Neutrophil (primary cell): ENCODE data around the gene LAMTOR5.

ENCODE experiments used
- H3K27ac ChIP-seq: fragments of 200-600 bp; sonication (generic); 2 replicates; pipeline ENCODE4 v1.5.1; 2016; ENCODE audit warnings: mild to moderate bottlenecking, moderate library complexity
- H3K27me3 ChIP-seq: fragments of 200-600 bp; sonication (generic); 2 replicates; pipeline ENCODE4 v1.6.0; 2016; ENCODE audit warnings: mild to moderate bottlenecking
- H3K36me3 ChIP-seq: fragments of 200-600 bp; sonication (generic); 2 replicates; pipeline ENCODE4 v1.5.1; 2017
- H3K4me1 ChIP-seq, 2 experiments: fragments of 200-600 bp in 1 of 2; sonication (generic) in 1 of 2; 1 replicate in 1 of 2; 2 replicates in 1 of 2; pipeline versions ENCODE4 v1.5.1 to v1.6.1; 2013 to 2016; ENCODE audit warnings: low read depth in 1 of 2, low read length in 1 of 2, mild to moderate bottlenecking in 1 of 2, moderate library complexity in 1 of 2; ENCODE audit not compliant: control insufficient read depth in 1 of 2, insufficient read depth in 1 of 2
- H3K4me3 ChIP-seq, 2 experiments: fragments of 200-600 bp in 1 of 2; sonication (generic) in 1 of 2; 1 replicate in 1 of 2; 2 replicates in 1 of 2; pipeline ENCODE4 v1.5.1; 2013 to 2016; ENCODE audit warnings: low read depth in 1 of 2, low read length in 1 of 2, mild to moderate bottlenecking in 1 of 2, moderate library complexity in 1 of 2
- H3K9me3 ChIP-seq: fragments of 200-600 bp; sonication (generic); 2 replicates; pipeline ENCODE4 v1.5.1; 2016
- CTCF ChIP-seq: fragments of 200-600 bp; sonication (generic); IDR thresholded peaks from 2 replicates; pipeline ENCODE4 v1.5.1; 2016; ENCODE audit warnings: antibody characterized with exemption

Gene LAMTOR5

GRCh38 chr1:110452330-110452729 is 44.8 kb upstream of the LAMTOR5 start:
- TF ChIP-seq CTCF: no peak
- no peak overlapping the region for H3K27ac ChIP-seq

GRCh38 chr1:110450929-110451328 is 43.4 kb upstream of the LAMTOR5 start, which contains the start of gene PROK1:
PROK1 (plus strand) TSS chr1:110451149; CDS start chr1:110451217, 68 bp downstream.
- no peaks in the 10 kb centered on the region for H3K9me3 ChIP-seq
- H3K27me3 ChIP-seq: peaks cover 26% of the 10 kb centered on the region
- H3K4me1 ChIP-seq: no peaks in the 10 kb centered on the region
- H3K36me3 ChIP-seq: no peaks in the 10 kb centered on the region
- no peak for TF ChIP-seq CTCF
- H3K27ac ChIP-seq: no peak within 1 kb of the TSS
- no peak within 1 kb of the TSS for H3K4me3 ChIP-seq

More at GRCh38 chr1:110452330-110452729, 44.8 kb upstream of the LAMTOR5 start:
- Histone ChIP-seq H3K4me1 (no peaks in the 10 kb centered on the region), H3K27me3 (peaks cover 26% of the 10 kb centered on the region), H3K36me3 (no peaks in the 10 kb centered on the region), H3K4me3 (no peak overlapping the region), H3K9me3 (no peaks in the 10 kb centered on the region)

GRCh38 chr1:110449661-110450651 is 42.5 kb upstream of the LAMTOR5 start:
- no peak overlapping the region for H3K27ac ChIP-seq

GRCh38 chr1:110444561-110444960 is 37.1 kb upstream of the LAMTOR5 start:
- Histone ChIP-seq H3K9me3 (no peaks in the 10 kb centered on the region), H3K36me3 (no peaks in the 10 kb centered on the region), H3K4me3 (no peak overlapping the region), H3K27me3 (peaks cover 6% of the 10 kb centered on the region), H3K4me1 (no peaks in the 10 kb centered on the region), H3K27ac (no peak overlapping the region)
- TF ChIP-seq CTCF: no peak

More at GRCh38 chr1:110449661-110450651, 42.5 kb upstream of the LAMTOR5 start:
- no peak for TF ChIP-seq CTCF
- Histone ChIP-seq H3K36me3 (no peaks in the 10 kb centered on the region), H3K4me1 (no peaks in the 10 kb centered on the region), H3K27me3 (peaks cover 26% of the 10 kb centered on the region), H3K4me3 (no peak overlapping the region), H3K9me3 (no peaks in the 10 kb centered on the region)

GRCh38 chr1:110443451-110443850 is 36.0 kb upstream of the LAMTOR5 start:
- peaks cover 2% of the 10 kb centered on the region for H3K27me3 ChIP-seq
- TF ChIP-seq CTCF: no peak
- no peak overlapping the region for H3K4me3 ChIP-seq
- no peak overlapping the region for H3K27ac ChIP-seq
- no peaks in the 10 kb centered on the region for H3K36me3 ChIP-seq
- no peaks in the 10 kb centered on the region for H3K4me1 ChIP-seq
- no peaks in the 10 kb centered on the region for H3K9me3 ChIP-seq
